HepG2 (cell line): Measurements from ENCODE around the gene GJD4. TPM values are rescaled to one million over a fixed set of nuclear protein-coding genes. Genes with fewer than 3 reads are reported as not detected.

Experiments used
- ATAC-seq: fragments of 200-7000 bp; cut with Tn5 transposase; 3 replicates; pipeline ENCODE4 v1.9.1; 2020; ENCODE audit warnings: mild to moderate bottlenecking, moderate library complexity
- BruUV-seq: library from RNA; stranded (reverse); fragments of 400-500 nt; replicated peaks from 2 replicates; lab custom pipeline; 2021; lab: Mats Ljungman, UMichigan
- CTCF ChIA-PET: fragments of 300-600 bp; formaldehyde crosslinking; extraction: SDS; loops from one replicate; lab custom pipeline; 2021; ENCODE audit warnings: low total read pairs, inconsistent platforms, low intra/inter-chr PET ratio; lab: Yijun Ruan, JAX
- POLR2A ChIA-PET: fragments of 350-600 bp; sonication (Branson Sonifier 250); formaldehyde crosslinking; loops from one replicate; lab custom pipeline; 2020; ENCODE audit warnings: antibody characterized with exemption, inconsistent platforms; lab: Yijun Ruan, JAX
- DNase-seq: peaks from one replicate; pipeline ENCODE4 v3.0.0-alpha.2; 2015; ENCODE audit warnings: low spot score
- FAIRE-seq: peaks from 3 replicates; lab custom pipeline; 2011; peaks lifted over from hg19 to GRCh38; lab: Jason Lieb, UNC
- H2AFZ ChIP-seq: one replicate; pipeline ENCODE4 v1.6.1; 2011; ENCODE audit warnings: low read length, inconsistent platforms
- H3K27ac ChIP-seq: fragments of 300-600 bp; 3 replicates; pipeline ENCODE4 v1.8.0; 2011; ENCODE audit warnings: mixed run types, mild to moderate bottlenecking, mixed read lengths, low read length, inconsistent platforms; ENCODE audit not compliant: insufficient read depth; ENCODE audit errors: extremely low read length
- H3K27me3 ChIP-seq, 2 experiments: fragments of 200-600 bp in 1 of 2; 2 replicates in 1 of 2; 3 replicates in 1 of 2; pipeline versions ENCODE4 v1.6.0 to v1.8.0; 2011; ENCODE audit warnings: low read length in 2 of 2, mild to moderate bottlenecking in 2 of 2, moderate library complexity in 2 of 2, inconsistent platforms in 1 of 2; ENCODE audit not compliant: insufficient read depth in 2 of 2, control insufficient read depth in 1 of 2
- H3K36me3 ChIP-seq, 2 experiments: fragments of 200-600 bp in 1 of 2; replicated peaks in 1 of 2; 2 replicates in 1 of 2; 3 replicates in 1 of 2; pipeline versions ENCODE4 v1.5.1 to v1.8.0; 2011; ENCODE audit warnings: low read length in 2 of 2, inconsistent platforms in 1 of 2; ENCODE audit not compliant: insufficient read depth in 2 of 2, control insufficient read depth in 1 of 2
- H3K4me1 ChIP-seq: 2 replicates; pipeline ENCODE4 v1.5.1; 2012; ENCODE audit warnings: low read length, inconsistent platforms; ENCODE audit not compliant: insufficient read depth
- H3K4me2 ChIP-seq: 2 replicates; pipeline ENCODE4 v1.6.0; 2011; ENCODE audit warnings: low read depth, low read length, inconsistent platforms
- H3K4me3 ChIP-seq, 3 experiments: fragments of 200-600 bp in 1 of 3; sonication (generic), shearing (Covaris generic) in 1 of 3; replicated peaks in 1 of 3; 2 replicates each; pipeline ENCODE4 v1.5.1; 2011 to 2016; ENCODE audit warnings: low read length in 3 of 3, inconsistent platforms in 2 of 3, low read depth in 2 of 3, mild to moderate bottlenecking in 2 of 3, control low read depth in 1 of 3, mixed read lengths in 1 of 3; ENCODE audit not compliant: insufficient read depth in 1 of 3
- H3K79me2 ChIP-seq: one replicate; pipeline ENCODE4 v1.6.1; 2011; ENCODE audit warnings: low read length, inconsistent platforms; ENCODE audit not compliant: insufficient read depth
- H3K9ac ChIP-seq: 2 replicates; pipeline ENCODE4 v1.6.0; 2011; ENCODE audit warnings: mild to moderate bottlenecking, low read depth, low read length, inconsistent platforms; ENCODE audit not compliant: insufficient read depth
- H3K9me3 ChIP-seq: 2 replicates; pipeline ENCODE4 v1.5.1; 2012; ENCODE audit warnings: mild to moderate bottlenecking, low read length
- H4K20me1 ChIP-seq: 2 replicates; pipeline ENCODE4 v1.6.0; 2011; ENCODE audit warnings: inconsistent platforms, mild to moderate bottlenecking, low read length, moderate library complexity; ENCODE audit not compliant: insufficient read depth
- FOXA3 ChIP-seq: IDR thresholded peaks from 2 replicates; pipeline ENCODE4 v1.6.1; 2016; ENCODE audit warnings: missing genetic modification reagents, missing compliant biosample characterization
- TAF1 ChIP-seq: sonication (generic); formaldehyde crosslinking; IDR thresholded peaks from 2 replicates; pipeline ENCODE4 v1.4.0; 2020; ENCODE audit warnings: missing genetic modification reagents
- U2AF2 ChIP-seq: fragments of 200-400 bp; formaldehyde crosslinking; IDR thresholded peaks from 2 replicates; pipeline ENCODE4 v1.6.1; 2017; ENCODE audit warnings: low read depth, mild to moderate bottlenecking, low read length
- ZNF552 ChIP-seq: sonication (generic); formaldehyde crosslinking; IDR thresholded peaks from 2 replicates; pipeline ENCODE4 v1.9.0; 2022; ENCODE audit warnings: missing genetic modification reagents, mild to moderate bottlenecking, borderline replicate concordance
- ZNF768 ChIP-seq: sonication (generic); formaldehyde crosslinking; IDR thresholded peaks from 2 replicates; pipeline ENCODE4 v1.4.0; 2020; ENCODE audit warnings: missing genetic modification reagents
- WGBS: methylation state at CpG from one replicate; pipeline ENCODE4 v1.1.6; 2017; ENCODE audit warnings: low lambda C conversion rate; 5-methylcytosine and 5-hydroxymethylcytosine counted together
- in situ Hi-C: cut with HindIII; loops from 2 replicates; pipeline ENCODE4 v1.10.0; 2017; ENCODE audit warnings: low pct_unique_long_range_greater_than_20kb; ENCODE audit not compliant: extremely low pct_ligation_motif_present
- intact Hi-C: fragments of 100-400 bp; cut with micrococcal nuclease; formaldehyde crosslinking; loops from one replicate; pipeline ENCODE4 v1.10.0; 2022; ENCODE audit not compliant: unreplicated experiment
- polyA plus RNA-seq, 8 experiments: library from polyadenylated mRNA; depleted of rRNA in 3 of 8; stranded (reverse) in 7 of 8; unstranded in 1 of 8; fragments of >200 nt; fragmentation: Illumina TruSeq in 4 of 8; extraction: Trizol in 4 of 8; gene quantifications; 2 replicates each; pipeline versions ENCODE4 v1.2.1 to v1.2.3, GENCODE V29; 2011 to 2016; ENCODE audit warnings: low read depth in 4 of 8, missing spikeins in 1 of 8, mixed read lengths in 1 of 8; ENCODE audit not compliant: insufficient read depth in 1 of 8
- total RNA-seq, 5 experiments: library from RNA; depleted of rRNA; stranded (reverse); fragments of >200 nt; fragmentation: Illumina TruSeq; extraction: Trizol; gene quantifications; 2 replicates each; pipeline ENCODE4 v1.2.3, GENCODE V29; 2016; ENCODE audit warnings: low read depth in 1 of 5
- TF ChIP-seq, protein P1 (sequence below): sonication (generic); formaldehyde crosslinking; IDR thresholded peaks from 2 replicates; pipeline ENCODE4 v1.5.0; 2020; ENCODE audit warnings: missing genetic modification reagents
- TF ChIP-seq, protein P2 (sequence below): sonication (generic); formaldehyde crosslinking; IDR thresholded peaks from 2 replicates; pipeline ENCODE4 v1.8.0; 2023; ENCODE audit warnings: mild to moderate bottlenecking, missing genetic modification reagents

The GJD4 gene
- total and polyA plus RNA-seq, 2 of the 13 experiments (the other 11 are each of a cell fraction or from before 2014, with no cell fraction given): not detected

DNA sequence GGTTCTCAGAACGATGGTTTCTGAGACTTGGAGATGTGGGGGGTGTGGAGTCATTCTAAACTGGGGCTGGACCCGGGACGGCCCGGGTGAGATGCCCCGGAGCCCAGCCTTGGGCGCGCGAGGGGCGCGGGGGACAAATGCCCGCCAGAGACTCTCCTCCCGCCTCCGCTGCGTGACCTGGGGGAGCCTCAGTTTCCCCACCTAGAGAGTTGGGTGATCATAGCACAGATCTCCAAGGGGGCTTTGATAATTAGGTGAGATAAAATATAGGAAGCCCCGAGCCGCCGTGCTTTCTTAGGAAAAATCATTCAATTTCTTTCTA, 37.6 kb downstream of the GJD4 start:
- 4% methylated on average over 5 of the region's 17 CpGs for WGBS
- TF ChIP-seq, protein P1, sequence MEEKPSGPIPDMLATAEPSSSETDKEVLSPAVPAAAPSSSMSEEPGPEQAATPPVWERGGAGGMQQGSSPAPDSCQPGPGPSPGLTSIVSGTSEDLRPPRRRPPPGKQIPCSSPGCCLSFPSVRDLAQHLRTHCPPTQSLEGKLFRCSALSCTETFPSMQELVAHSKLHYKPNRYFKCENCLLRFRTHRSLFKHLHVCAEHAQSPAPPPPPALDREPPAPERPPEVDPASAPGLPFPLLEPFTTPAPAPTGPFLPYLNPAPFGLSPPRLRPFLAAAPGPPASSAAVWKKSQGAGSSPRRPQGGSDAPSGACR (CRISPR knock-in tag): no peak
- TF ChIP-seq ZNF768 (CRISPR knock-in tag) (0 out of 2 replicates have a peak, but pooled peaks have one; percentile 0), FOXA3 (CRISPR knock-in tag) (no peak), ZNF552 (CRISPR knock-in tag) (no peak), U2AF2 (no peak), TAF1 (CRISPR knock-in tag) (no peak)
- TF ChIP-seq, protein P2, sequence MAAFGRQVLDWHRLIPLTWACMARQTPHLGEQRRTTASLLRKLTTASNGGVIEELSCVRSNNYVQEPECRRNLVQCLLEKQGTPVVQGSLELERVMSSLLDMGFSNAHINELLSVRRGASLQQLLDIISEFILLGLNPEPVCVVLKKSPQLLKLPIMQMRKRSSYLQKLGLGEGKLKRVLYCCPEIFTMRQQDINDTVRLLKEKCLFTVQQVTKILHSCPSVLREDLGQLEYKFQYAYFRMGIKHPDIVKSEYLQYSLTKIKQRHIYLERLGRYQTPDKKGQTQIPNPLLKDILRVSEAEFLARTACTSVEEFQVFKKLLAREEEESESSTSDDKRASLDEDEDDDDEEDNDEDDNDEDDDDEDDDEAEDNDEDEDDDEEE (CRISPR knock-in tag): no peak
- ChIA-PET CTCF (no interaction called here), POLR2A (no interaction called here)
- peaks cover 20% of the 10 kb centered on the region for H3K4me1 ChIP-seq
- H3K9ac ChIP-seq: no peak overlapping the region
- DNase-seq (no peak), FAIRE-seq (no peak), ATAC-seq (no peak)
- H3K27me3 ChIP-seq: peaks cover 6 to 30% of the 10 kb centered on the region in 2 experiments
- H3K27ac ChIP-seq: no peak overlapping the region
- no peaks in the 10 kb centered on the region for H3K36me3 ChIP-seq
- intact Hi-C loops: loop anchor here (2.0 to 5.0 kb wide), 2 partner anchors 45 to 138 kb away; no protein-coding TSS in a partner anchor
- no peak overlapping the region for H2AFZ ChIP-seq
- no peaks in the 10 kb centered on the region for H4K20me1 ChIP-seq
- peak overlapping the region in 2 of 3 experiments; percentile 51 to 68; a peak in 3 of 6 replicates for H3K4me3 ChIP-seq
- peak overlapping the region; percentile 78 for H3K4me2 ChIP-seq
- in situ Hi-C loops: loop anchor here (10.0 kb wide), 1 partner anchor 142 kb away; no protein-coding TSS in a partner anchor
- H3K9me3 ChIP-seq: no peaks in the 10 kb centered on the region
- BruUV-seq: no TSS peak
- H3K79me2 ChIP-seq: no peaks in the 10 kb centered on the region
